ENCODE data around the gene SLC35F1.

Gene SLC35F1

DNA sequence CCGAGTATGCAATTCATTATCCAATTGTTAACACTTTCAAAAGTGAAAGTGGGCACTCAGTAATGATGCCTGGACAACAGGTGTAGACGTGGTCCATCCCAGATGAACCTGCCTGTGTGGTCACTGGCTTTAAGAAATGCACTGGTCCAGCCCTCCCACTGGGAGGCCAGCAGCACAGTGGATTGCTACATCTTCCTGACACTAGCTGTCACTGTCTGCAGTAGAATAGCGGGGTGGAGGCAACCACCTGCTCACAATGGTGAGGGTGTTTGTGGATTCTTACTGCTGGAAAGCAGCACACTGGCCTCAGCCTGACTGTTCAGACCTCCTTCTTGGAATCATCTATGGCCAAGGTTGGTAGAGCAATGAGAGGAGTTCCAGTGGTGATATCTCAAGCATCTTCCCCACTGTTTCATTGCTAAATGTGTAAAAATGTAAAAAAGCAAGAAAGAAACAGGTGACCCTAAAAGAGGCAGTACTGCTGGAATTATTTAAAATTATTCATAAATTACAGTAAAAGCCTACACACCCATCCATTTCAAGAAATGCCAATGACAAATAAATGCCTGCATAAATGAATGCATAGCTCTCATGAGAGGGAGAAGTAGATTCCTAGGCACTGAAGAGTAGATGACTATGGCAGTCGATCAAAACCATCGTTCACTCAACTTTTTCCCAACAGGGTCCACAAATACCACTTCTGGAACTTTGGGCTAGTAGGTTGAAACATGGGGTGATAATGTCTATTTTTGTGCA, 413.0 kb downstream of the SLC35F1 start:
- no peak for DNase-seq

DNA sequence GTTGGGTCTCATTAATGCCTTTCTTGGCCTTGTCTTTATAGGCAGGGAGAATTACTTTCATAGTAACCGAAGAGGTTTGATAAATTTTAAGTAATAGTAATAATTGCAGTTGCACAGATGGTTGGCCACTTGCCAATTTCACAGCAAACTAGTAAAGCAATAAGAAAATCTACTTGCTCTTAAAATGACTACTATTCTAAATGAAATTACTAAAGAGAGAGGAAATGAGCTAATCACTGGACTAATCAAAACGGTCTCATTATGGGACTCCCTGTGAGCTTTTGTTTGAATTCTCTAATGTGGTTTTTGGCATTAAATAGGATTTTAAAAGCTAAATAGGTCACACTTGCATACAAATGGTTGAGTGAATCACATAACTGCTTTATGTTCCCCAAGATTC, 413.6 kb downstream of the SLC35F1 start:
- no peak for DNase-seq

DNA sequence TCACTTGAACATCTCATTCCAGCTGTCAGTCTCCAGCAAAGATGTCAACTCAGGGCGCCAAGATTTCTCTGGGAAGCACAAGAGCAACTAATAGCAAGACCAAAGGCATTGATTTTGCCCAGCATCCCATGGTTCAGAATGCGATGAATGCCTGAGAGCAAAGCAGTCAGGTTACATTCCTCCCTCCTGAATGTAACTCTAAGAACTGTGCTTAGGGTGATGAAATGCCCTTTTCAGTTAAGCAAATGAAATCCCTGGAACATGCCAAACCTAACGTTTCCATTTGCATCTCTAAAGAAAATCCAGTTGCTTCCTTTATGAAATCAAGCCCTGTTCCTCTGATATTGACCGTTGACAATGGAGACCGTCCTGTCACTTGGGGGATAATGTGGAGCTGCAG, 417.1 kb downstream of the SLC35F1 start:
- no peak for DNase-seq

DNA sequence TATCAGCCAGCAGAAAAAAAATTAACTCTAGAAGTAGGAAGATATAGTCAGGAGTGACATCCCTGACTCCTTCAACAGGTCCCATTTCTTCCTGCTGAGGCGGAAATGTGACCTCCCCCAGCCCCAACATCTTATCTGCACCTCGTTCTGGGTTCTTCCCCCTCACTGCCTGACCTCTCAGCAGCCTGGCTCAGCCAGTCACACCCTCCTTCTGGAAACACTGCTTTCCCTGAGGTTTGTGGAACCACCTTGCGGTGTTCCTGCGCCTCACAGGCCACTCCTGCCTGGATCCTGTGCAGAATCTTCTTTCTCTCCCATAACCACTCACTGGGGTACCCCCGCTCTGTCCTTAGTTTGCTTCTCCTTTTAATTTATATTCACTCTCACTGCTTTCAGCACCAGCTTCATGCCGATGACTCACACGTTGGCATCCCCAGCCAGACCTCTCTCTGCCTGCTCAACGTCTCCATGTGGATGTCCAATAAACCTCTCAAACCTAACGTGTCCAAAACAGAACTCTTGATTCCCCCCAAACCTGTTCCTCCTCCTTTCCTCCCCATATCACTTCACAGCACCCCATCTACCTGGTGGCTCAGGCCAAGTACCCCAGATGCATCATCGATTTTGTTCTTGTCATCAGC, 418.3 kb downstream of the SLC35F1 start:
- no peak for DNase-seq

DNA sequence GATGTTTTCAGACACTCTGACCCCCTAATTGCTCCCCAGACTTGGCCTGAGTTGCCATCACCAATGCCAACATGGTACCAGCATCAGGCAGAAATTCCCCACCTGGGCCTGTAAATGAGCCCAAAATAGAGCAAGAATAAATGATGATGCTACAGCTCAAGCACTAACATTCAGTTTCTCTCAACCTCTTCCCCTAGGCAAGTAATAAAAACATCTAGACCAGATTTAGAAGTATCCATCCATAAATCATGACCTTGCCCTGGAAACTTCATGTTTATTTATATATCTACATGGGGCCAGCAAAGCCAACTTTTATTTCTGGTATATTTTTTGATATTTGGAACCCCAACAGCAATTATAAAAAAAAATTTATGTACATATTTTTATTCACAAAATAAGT, 419.6 kb downstream of the SLC35F1 start:
- DNase-seq = no peak

DNA sequence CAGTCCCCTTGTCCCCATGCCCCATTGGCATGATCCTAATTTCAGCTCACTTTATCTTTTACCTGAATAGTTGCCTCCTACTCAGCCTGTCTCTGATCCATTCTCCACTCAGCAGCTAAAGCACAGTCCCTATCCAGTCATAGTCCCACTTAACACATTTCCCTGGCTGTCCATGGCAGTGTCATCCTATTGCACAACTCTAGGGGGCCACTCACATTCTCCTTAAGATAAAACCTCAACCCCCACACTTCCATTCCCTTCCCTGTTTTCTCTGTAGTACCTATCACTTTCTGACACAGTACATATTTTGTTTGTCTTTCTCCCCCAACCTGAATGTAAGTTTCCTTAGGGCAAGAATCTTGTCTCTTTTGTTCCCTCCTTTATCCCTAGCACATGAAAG, 420.2 kb downstream of the SLC35F1 start:
- no peak for DNase-seq

DNA sequence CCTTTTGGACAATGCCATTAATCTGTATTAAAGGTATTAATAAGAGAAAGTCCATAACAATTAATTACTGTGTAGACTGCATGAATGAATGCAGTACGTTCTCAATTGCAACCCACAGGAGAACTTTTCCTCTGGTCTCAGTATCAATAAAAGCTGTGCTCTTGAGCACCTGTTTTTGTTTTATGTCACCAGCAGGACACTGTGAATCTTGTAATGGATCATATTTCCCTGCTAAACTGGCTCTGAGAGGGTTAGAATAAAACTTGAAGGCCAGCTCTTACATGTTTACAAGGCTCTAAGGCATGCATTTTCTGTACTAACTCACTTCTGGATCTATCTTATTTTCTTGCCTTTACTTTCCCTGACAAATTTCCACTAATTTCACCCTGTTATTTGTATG, 426.7 kb downstream of the SLC35F1 start:
- DNase-seq = no peak

DNA sequence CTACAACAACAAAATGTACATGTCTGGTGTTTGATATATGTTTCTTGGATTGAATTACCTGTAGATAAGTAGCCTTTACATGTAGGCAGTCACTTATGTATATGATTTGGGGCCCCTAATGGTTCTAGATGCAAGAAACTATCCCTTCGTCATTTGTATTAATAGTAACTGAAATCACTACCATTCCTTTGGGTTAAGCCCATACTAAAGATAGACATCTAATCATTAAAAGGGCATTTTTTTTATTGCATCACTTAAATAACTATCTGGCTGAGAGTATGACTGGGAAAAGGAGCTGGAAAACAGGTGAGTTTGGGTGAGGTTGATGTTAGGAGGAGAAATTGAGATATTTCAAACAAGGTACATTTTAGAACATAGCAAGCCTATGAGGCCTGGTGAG, 427.6 kb downstream of the SLC35F1 start:
- no peak for DNase-seq

DNA sequence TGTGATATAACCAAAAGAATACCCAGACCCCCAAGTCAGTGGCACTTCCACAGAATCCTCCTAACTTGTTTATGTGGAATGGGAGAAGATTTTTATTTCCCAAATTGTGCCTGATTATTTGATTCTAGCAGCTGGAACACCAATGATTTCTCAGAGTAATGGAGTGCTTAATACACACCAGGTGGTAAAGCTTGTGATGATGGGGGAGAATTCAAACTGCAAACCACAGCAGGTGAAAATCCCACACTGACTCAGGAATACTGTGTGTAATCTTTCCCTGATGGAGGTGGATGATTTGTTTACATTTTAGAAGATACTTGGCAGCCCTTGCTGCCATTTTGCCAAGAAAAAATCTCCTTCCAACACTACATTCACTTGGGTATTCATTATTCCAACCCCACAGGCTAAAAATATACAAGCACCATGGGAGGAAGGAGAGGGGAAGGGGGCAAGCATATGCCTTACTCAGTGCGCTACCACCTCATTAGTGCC, 428.3 kb downstream of the SLC35F1 start:
- DNase-seq = no peak

DNA sequence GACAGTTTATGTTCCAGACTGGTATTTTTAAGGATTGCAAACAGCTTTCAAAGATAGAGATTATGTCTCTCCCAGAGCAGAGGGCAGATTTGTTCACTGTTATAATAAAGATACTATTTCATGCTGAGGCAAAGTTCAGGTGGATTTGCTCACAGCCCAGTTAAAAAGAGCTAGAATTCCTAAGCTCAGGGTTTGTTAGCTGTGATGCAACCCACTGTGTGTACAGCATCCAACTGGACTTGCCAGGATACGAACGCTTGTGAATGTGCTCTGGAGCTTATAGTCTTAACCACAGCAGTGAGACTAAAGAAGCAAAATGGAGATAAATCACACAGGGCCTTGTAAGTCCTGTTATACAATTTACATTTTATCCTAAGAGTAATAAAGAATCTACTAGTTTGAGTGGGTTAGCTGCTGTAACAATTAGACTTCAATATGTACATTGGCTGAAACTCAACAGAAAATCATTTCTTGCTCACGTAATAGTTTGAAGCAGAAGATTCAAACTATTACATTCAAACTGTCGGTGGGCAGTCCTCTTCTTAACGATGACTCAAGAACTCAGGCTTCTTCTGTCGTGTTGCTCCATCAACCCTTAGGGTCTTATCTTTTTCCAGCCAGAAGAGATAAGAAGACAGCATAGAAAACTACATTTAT, 437.1 kb downstream of the SLC35F1 start:
- DNase-seq = no peak

DNA sequence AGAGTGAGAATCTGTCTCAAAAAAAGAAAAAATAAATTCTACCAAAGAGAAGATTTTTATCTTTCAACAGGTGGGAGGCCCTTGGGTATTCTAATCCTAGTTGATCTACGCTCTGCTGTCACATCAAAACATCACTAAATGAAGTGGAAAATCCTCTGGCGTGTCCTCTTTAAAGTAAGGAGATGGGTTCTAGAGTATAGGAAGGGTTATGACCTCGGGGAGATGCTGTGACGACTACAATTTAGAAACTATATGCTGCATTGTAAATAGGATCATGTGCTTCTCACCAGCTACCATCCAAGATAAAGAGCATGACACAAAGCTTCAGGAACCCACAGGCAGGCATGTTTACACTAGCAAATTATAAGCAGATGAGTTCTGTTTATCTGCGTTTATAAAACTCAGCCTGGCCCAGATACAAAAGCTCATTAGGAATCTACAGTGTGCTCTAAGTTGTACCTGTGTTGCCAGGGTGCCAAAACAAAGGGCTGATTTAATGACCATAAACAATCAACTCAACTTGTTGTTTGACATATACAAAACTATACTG, 443.9 kb downstream of the SLC35F1 start:
- no peak for DNase-seq

DNA sequence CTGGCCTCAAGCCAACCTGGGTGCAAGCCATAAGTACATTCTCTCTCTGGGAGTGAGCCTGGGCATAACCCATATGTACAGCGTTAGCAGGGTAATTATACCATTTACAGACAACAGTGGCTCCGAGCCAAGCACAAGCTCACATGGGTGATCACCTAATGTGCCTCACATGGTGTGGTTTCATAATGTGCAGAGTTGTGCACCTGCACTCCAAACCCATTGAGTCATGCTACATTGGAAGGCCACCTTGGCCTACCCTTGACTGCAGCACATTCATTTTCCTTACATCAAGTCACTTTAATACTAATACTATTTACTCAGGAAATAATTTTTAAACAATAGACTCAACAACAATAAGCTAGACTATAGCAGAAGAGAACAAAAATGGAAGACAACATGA, 446.5 kb downstream of the SLC35F1 start:
- DNase-seq = no peak

DNA sequence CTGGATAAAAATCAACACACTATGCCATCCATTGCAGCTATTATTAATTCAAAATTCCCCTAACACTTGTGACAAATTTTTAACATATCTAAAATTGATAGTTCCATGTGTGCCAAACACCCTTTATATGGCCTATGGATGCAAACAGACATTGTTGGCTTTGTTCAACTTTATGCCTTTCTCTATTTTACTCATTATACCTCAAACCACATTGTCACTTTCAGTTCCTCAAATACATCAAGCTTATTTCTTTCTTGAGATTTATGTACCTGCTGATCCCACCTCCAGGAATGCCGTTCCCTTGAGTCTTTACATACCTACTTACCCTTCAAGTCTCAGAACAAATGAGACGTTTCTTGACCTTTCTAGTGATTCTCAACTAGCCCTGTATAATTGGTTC, 447.6 kb downstream of the SLC35F1 start:
- no peak for DNase-seq

DNA sequence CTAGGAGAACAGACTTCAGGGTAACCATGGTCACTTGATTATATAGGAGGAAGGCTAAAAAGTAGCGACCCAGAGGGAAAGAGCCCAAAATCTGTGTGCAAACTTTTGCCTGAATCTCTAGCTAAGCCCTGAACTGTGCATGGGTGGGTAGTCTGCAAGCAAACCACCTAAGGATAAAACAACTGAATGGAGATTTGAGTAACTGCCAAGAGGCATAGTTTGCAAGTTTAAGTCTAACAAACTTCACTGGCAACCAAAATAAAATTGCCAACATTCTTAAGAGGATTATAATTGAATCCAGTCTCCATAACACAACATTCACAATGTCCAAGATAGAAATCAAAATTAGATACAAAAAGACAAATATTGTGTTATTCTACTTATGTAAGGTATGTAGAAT, 449.0 kb downstream of the SLC35F1 start:
- DNase-seq = no peak

DNA sequence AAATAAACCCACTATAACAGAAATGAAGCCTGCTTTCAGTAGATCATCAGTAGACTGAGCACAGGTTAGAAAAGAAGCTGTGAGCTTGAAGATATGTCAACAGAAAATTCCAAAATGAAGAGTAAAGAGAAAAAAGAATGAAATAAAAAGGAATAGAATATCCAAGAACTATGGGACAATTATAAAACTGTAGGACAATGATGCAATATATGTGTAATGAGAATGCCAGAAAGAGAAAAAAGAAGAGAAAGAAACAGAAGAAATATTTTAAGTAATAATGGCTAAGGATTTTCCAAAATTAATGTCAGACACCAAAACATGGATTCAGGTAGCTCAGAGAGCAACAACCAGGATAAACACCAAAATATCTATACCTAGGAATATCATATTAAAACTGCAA, 449.6 kb downstream of the SLC35F1 start:
- DNase-seq = no peak

Data from CD4-positive, alpha-beta T cell treated with Interleukin-15 for 1 hour (primary cell).